ENCODE results near the gene IMPDH2.
A peak's percentile ranks its signal among the peaks of the same experiment; 100 is the strongest.

The IMPDH2 gene

DNA sequence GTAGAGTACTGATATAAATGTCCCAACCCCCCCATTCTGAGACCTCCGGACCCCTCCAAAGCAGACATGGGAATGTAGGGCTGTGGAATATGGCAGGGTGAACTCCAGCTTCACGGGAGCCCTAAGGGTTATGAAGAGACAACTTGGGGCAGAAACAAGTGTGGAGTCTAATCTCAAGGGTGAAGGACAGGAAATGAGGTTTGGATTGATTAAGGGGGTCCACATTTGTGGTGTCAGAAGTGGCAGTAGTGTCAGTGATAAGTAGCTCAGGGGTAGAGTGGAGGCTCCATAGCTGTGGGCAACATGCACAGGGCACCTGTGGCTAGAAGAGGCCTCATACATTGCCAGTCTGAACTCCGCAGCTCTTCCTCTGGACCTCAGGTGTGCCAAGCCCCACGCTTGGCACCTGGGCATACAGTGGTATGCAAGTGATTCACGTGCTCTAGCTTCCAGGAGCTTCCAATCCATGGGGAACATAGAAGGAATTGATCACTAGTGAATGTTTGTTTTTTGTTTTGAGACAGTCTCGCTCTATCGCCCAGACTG is 43.3 kb downstream of the IMPDH2 start:
- Mint-ChIP-seq H3K27me3 (ENCODE audit: low read depth, poor library complexity) (peaks cover 5% of the 10 kb centered on the region), H3K9me3 (no peaks in the 10 kb centered on the region), H3K36me3 (ENCODE audit: low read depth) (peaks cover 20% of the 10 kb centered on the region), H3K4me1 (peaks cover 20% of the 10 kb centered on the region), H3K4me3 (no peak overlapping the region), H3K27ac (peak overlapping the region; percentile 94)
- DNase-seq: no peak
- TF ChIP-seq, protein P1, sequence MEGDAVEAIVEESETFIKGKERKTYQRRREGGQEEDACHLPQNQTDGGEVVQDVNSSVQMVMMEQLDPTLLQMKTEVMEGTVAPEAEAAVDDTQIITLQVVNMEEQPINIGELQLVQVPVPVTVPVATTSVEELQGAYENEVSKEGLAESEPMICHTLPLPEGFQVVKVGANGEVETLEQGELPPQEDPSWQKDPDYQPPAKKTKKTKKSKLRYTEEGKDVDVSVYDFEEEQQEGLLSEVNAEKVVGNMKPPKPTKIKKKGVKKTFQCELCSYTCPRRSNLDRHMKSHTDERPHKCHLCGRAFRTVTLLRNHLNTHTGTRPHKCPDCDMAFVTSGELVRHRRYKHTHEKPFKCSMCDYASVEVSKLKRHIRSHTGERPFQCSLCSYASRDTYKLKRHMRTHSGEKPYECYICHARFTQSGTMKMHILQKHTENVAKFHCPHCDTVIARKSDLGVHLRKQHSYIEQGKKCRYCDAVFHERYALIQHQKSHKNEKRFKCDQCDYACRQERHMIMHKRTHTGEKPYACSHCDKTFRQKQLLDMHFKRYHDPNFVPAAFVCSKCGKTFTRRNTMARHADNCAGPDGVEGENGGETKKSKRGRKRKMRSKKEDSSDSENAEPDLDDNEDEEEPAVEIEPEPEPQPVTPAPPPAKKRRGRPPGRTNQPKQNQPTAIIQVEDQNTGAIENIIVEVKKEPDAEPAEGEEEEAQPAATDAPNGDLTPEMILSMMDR (IDR thresholded peaks at IDR 0.05): no peak

DNA sequence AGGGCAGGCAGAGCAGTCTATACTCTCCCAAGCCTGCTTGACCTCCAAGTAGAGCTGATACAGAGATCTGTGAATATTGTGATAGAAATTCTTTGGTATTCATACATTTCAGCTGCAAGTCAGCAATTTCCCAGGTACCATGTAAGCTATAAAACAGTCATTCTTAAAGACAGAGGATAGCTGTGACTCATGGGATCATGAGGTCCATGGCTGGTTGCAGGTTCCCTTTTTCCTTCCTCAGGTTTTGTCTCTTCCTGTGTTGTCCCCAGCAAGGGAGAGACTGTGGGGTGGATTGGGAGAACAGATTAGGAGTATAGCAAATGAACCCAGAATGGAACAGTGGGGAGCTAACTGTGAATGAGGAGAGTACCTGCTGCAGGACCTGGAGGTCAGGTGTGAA is 44.5 kb downstream of the IMPDH2 start:
- peaks cover 28% of the 10 kb centered on the region for H3K36me3 Mint-ChIP-seq (ENCODE audit: low read depth)
- peaks cover 16% of the 10 kb centered on the region for H3K4me1 Mint-ChIP-seq
- peaks cover 5% of the 10 kb centered on the region for H3K27me3 Mint-ChIP-seq (ENCODE audit: low read depth, poor library complexity)
- TF ChIP-seq, protein P1 (IDR thresholded peaks at IDR 0.05): no peak
- no peak for DNase-seq
- peak overlapping the region; percentile 71 for H3K27ac Mint-ChIP-seq
- H3K4me3 Mint-ChIP-seq: no peak overlapping the region
- no peaks in the 10 kb centered on the region for H3K9me3 Mint-ChIP-seq

DNA sequence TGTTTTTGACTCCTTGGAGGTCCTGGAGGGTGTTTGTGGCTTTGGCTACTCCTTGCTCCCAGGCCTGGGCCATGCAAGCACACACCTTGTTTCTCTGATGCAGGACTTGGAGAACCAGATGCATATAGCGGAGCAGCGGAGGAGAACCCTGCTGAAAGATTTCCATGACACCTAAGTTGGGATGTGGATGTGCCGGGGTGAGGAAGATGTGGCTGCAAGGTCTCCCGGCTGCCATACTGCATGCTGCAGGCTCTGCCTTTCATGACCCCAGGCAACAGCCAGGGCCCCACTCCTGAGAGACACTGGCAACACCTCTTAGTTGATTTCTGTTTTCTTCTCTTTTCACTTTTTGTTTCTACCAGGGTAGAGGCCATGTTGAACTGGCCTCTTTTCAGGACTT is 46.1 kb downstream of the IMPDH2 start:
- no peak overlapping the region for H3K4me3 Mint-ChIP-seq
- H3K27me3 Mint-ChIP-seq (ENCODE audit: low read depth, poor library complexity): peaks cover 5% of the 10 kb centered on the region
- H3K9me3 Mint-ChIP-seq: no peaks in the 10 kb centered on the region
- H3K27ac Mint-ChIP-seq: peak overlapping the region; percentile 35
- peaks cover 37% of the 10 kb centered on the region for H3K36me3 Mint-ChIP-seq (ENCODE audit: low read depth)
- TF ChIP-seq, protein P1 (IDR thresholded peaks at IDR 0.05): no peak
- H3K4me1 Mint-ChIP-seq: peaks cover 5% of the 10 kb centered on the region
- DNase-seq: no peak

DNA sequence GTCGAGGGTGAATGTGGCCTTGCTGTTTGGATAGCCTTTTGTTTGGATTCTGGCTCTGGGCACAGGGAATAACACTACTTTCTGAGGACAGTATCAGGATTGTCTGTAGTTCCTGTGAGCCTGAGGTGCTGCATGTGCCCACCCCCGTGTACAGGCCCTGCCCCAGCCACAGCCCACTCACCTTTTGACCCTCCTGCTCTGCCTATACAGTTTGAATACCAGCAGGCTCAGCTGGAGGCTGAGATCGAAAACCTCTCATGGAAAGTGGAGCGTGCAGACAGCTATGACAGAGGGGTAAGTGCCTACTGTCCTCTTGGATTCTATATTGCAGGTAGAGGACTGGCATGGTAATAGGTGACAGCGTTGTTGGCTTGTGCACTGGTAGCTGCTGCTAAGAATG is 46.5 kb downstream of the IMPDH2 start:
- DNase-seq: no peak
- Mint-ChIP-seq H3K4me1 (peaks cover under 1% of the 10 kb centered on the region), H3K27me3 (ENCODE audit: low read depth, poor library complexity) (peaks cover 1% of the 10 kb centered on the region), H3K9me3 (no peaks in the 10 kb centered on the region), H3K36me3 (ENCODE audit: low read depth) (peaks cover 40% of the 10 kb centered on the region), H3K27ac (peak overlapping the region; percentile 35), H3K4me3 (no peak overlapping the region)
- TF ChIP-seq, protein P1 (IDR thresholded peaks at IDR 0.05): no peak

DNA sequence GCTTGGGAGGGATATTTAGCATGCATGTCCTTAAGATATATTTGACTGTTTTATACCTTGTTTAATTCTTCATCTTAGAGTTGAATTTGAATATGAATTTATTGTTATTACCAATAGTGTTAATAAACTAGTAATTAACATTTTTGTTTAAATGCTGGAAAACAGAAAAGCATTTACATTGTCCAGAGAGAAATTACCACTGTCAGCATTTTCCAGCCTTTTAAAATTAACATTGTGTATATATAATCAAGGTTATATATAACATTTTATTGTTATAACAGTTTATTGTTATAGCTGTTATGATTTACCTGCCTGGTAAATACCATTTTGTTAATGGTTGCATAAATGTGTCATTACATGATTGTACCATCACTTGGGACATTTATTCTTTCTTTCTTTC is 47.2 kb downstream of the IMPDH2 start:
- TF ChIP-seq, protein P1 (IDR thresholded peaks at IDR 0.05): no peak
- H3K4me1 Mint-ChIP-seq: no peaks in the 10 kb centered on the region
- no peak for DNase-seq
- no peak overlapping the region for H3K27ac Mint-ChIP-seq
- no peaks in the 10 kb centered on the region for H3K9me3 Mint-ChIP-seq
- H3K36me3 Mint-ChIP-seq (ENCODE audit: low read depth): peaks cover 40% of the 10 kb centered on the region
- H3K27me3 Mint-ChIP-seq (ENCODE audit: low read depth, poor library complexity): no peaks in the 10 kb centered on the region
- H3K4me3 Mint-ChIP-seq: no peak overlapping the region

DNA sequence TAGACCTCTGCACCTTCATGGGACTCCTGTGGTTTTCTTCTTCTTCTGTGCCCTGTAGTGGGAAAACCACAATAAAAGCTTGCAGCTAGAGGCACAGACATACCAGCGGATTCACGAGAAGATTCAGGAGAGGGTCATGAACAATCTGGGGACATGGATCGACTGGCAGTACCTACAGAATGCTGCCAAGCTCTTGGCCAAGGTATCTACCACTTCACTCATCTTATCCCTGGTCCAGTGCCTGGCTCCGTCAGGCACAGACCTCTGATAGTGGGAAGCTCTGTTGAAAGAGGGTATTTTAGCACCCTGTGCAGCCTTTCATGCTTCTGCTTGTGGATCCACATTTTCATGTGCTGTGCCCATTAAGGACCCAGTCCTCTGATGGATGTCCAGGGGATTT is 48.9 kb downstream of the IMPDH2 start:
- Mint-ChIP-seq H3K4me1 (no peaks in the 10 kb centered on the region), H3K27ac (no peak overlapping the region), H3K27me3 (ENCODE audit: low read depth, poor library complexity) (no peaks in the 10 kb centered on the region), H3K36me3 (ENCODE audit: low read depth) (peaks cover 50% of the 10 kb centered on the region), H3K9me3 (no peaks in the 10 kb centered on the region), H3K4me3 (no peak overlapping the region)
- no peak for DNase-seq
- TF ChIP-seq, protein P1 (IDR thresholded peaks at IDR 0.05): no peak

All from nephron progenitor cell (in vitro differentiated cells).